Glutamatergic neuron (in vitro differentiated cells): ENCODE measurements around the gene LRCH2. TPM values are rescaled to one million over a fixed set of nuclear protein-coding genes. Genes with fewer than 3 reads are reported as not detected.

Experiments
- DNase-seq: peaks from one replicate; pipeline ENCODE4 v3.0.0; 2022
- H3K27ac Mint-ChIP-seq: one replicate; pipeline ENCODE4 v1.8.0; 2020; ENCODE audit warnings: mild to moderate bottlenecking, mixed read lengths, inconsistent platforms; ENCODE audit not compliant: unreplicated experiment
- H3K27me3 Mint-ChIP-seq: one replicate; pipeline ENCODE4 v1.8.0; 2020; ENCODE audit warnings: mild to moderate bottlenecking, moderate library complexity, mixed read lengths, inconsistent platforms; ENCODE audit not compliant: unreplicated experiment
- H3K36me3 Mint-ChIP-seq: one replicate; pipeline ENCODE4 v1.8.0; 2020; ENCODE audit warnings: mild to moderate bottlenecking, mixed read lengths, inconsistent platforms; ENCODE audit not compliant: unreplicated experiment
- H3K4me1 Mint-ChIP-seq: one replicate; pipeline ENCODE4 v1.8.0; 2020; ENCODE audit warnings: mild to moderate bottlenecking, low read depth, mixed read lengths, inconsistent platforms; ENCODE audit not compliant: unreplicated experiment
- H3K4me3 Mint-ChIP-seq: one replicate; pipeline ENCODE4 v1.8.0; 2020; ENCODE audit warnings: mild to moderate bottlenecking, mixed read lengths, inconsistent platforms; ENCODE audit not compliant: unreplicated experiment
- H3K9me3 Mint-ChIP-seq: one replicate; pipeline ENCODE4 v1.8.0; 2020; ENCODE audit warnings: mild to moderate bottlenecking, moderate library complexity, mixed read lengths, inconsistent platforms; ENCODE audit not compliant: unreplicated experiment
- CTCF ChIP-seq: fragments of 200-600 bp; sonication (generic); IDR thresholded peaks from one replicate; pipeline ENCODE4 v1.5.0; 2021; ENCODE audit not compliant: partially characterized antibody, unreplicated experiment
- total RNA-seq: library from RNA; stranded (reverse); fragmentation: NEBNext Ultra II Directional; extraction: Animal tissue kit (Norgen Biotek cat#: 25700); gene quantifications from one replicate; pipeline ENCODE4 v1.2.1, GENCODE V29; 2021; ENCODE audit not compliant: unreplicated experiment

LRCH2 gene
- total RNA-seq, 1 donor from 2014 or later = 24.2 TPM

DNA sequence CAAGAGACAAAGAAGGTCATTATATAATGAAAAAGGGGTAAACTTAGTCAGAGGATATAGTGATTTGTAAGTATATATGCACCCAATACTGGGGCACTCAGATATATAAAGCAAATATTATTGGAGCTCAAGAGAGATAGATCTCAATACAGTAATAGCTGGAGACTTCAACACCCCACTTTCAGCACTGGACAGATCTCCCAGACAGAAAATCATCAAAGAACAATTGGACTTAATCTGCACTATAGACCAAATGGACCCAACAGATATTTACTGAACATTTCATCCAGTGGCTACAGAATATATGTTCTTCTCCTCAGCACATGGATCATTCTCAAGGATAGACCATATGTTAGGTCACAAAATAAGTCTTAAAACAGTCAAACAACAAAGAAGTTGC is 91.8 kb downstream of the LRCH2 start:
- Mint-ChIP-seq H3K9me3 (peaks cover 5% of the 10 kb centered on the region), H3K4me3 (no peak overlapping the region), H3K4me1 (no peaks in the 10 kb centered on the region), H3K36me3 (peaks cover 16% of the 10 kb centered on the region), H3K27ac (no peak overlapping the region), H3K27me3 (no peaks in the 10 kb centered on the region)
- TF ChIP-seq CTCF = no peak
- no peak for DNase-seq

GRCh38 chrX:115138040-115138439 is 95.9 kb downstream of the LRCH2 start:
- no peak overlapping the region for H3K27ac Mint-ChIP-seq
- H3K27me3 Mint-ChIP-seq = no peaks in the 10 kb centered on the region
- DNase-seq = no peak
- peaks cover 8% of the 10 kb centered on the region for H3K4me1 Mint-ChIP-seq
- H3K9me3 Mint-ChIP-seq = peaks cover 3% of the 10 kb centered on the region
- no peak for TF ChIP-seq CTCF
- no peak overlapping the region for H3K4me3 Mint-ChIP-seq
- peaks cover 5% of the 10 kb centered on the region for H3K36me3 Mint-ChIP-seq

- peaks cover 8% of the 10 kb centered on the region for H3K4me1 Mint-ChIP-seq
- TF ChIP-seq CTCF = no peak
- H3K27ac Mint-ChIP-seq = no peak overlapping the region
- no peaks in the 10 kb centered on the region for H3K27me3 Mint-ChIP-seq
- DNase-seq = no peak
- H3K36me3 Mint-ChIP-seq = no peaks in the 10 kb centered on the region
- H3K9me3 Mint-ChIP-seq = no peaks in the 10 kb centered on the region
- no peak overlapping the region for H3K4me3 Mint-ChIP-seq
Observed at GRCh38 chrX:115134382-115134781, 99.5 kb downstream of the LRCH2 start.

DNA sequence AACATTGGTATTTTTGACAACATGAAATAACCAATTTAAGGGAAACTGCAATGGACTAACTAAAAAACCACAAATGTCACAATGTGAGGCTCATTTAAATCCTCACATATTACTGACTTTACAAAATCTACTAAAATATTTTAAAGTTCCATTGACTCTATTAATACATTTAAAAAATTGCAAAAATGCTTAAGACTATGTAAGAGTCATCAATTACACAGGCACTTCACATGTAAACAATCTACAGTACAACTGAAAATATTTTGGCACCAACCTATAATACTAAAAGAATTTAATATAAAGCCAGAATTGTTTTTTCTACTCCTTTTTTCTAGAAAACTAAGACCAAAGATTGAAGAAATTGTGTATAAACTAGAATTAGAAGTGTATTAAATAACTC is 121.5 kb downstream of the LRCH2 start:
- no peak for DNase-seq
- H3K27ac Mint-ChIP-seq = no peak overlapping the region
- H3K36me3 Mint-ChIP-seq = no peaks in the 10 kb centered on the region
- no peak for TF ChIP-seq CTCF
- H3K4me3 Mint-ChIP-seq = no peak overlapping the region
- H3K4me1 Mint-ChIP-seq = no peaks in the 10 kb centered on the region
- H3K27me3 Mint-ChIP-seq = no peaks in the 10 kb centered on the region
- H3K9me3 Mint-ChIP-seq = no peaks in the 10 kb centered on the region

- no peaks in the 10 kb centered on the region for H3K9me3 Mint-ChIP-seq
Observed at GRCh38 chrX:115098897-115099296, 135.0 kb downstream of the LRCH2 start.

More at GRCh38 chrX:115098897-115099296, 135.0 kb downstream of the LRCH2 start:
- H3K27me3 Mint-ChIP-seq = peaks cover 2% of the 10 kb centered on the region
- H3K4me3 Mint-ChIP-seq = no peak overlapping the region
- no peak for DNase-seq
- H3K36me3 Mint-ChIP-seq = peaks cover 9% of the 10 kb centered on the region
- no peaks in the 10 kb centered on the region for H3K4me1 Mint-ChIP-seq
- H3K27ac Mint-ChIP-seq = no peak overlapping the region
- no peak for TF ChIP-seq CTCF
